Peyer's patch (tissue), 4 donors: Measurements from ENCODE around the gene AP2A1.

Experiments
- CTCF ChIP-seq, 6 experiments: fragments of 450-650 bp in 4 of 6; fragments of 200-600 bp in 2 of 6; sonication (generic) in 1 of 6; IDR thresholded peaks; one replicate each; pipeline ENCODE4 v1.5.1; 2017 to 2019; ENCODE audit warnings: antibody characterized with exemption in 6 of 6, mild to moderate bottlenecking in 3 of 6, moderate library complexity in 1 of 6
- POLR2A ChIP-seq, 2 donors: fragments of 450-650 bp; IDR thresholded peaks; one replicate each; pipeline ENCODE4 v1.5.1; 2017; ENCODE audit warnings: antibody characterized with exemption in 2 of 2, mild to moderate bottlenecking in 2 of 2, moderate library complexity in 2 of 2

- TF ChIP-seq CTCF (IDR thresholded peaks at IDR 0.05) = no peak
- no peak for TF ChIP-seq POLR2A (IDR thresholded peaks at IDR 0.05)
Measured at GRCh38 chr19:49814010-49814409, 47.2 kb downstream of the AP2A1 start.
